ENCODE results near the gene ZNF836. TPM values are rescaled to one million over a fixed set of nuclear protein-coding genes. Genes with fewer than 3 reads are reported as not detected.

Gene ZNF836
- polyA plus RNA-seq, 1 donor from 2014 or later: 24.5 TPM

DNA sequence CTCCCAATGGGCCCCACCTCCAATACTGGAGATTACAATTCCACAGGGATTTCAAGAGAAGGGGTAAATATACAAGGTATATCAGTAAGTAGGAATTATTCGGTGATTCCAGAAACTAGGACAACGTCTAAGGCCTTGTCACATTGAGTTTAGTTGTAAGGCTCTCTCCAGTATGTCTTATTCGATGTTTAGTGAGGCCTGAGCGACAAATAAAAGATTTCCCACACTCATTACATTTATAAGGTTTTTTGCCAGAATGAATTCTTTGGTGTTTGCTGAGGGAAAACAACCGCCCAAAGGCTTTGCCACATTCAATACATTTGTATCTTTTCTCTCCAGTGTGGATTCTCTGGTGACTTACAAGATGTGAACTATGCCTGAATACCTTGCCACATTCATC lies 56.7 kb downstream of the ZNF836 start:
- TF ChIP-seq, protein P1, sequence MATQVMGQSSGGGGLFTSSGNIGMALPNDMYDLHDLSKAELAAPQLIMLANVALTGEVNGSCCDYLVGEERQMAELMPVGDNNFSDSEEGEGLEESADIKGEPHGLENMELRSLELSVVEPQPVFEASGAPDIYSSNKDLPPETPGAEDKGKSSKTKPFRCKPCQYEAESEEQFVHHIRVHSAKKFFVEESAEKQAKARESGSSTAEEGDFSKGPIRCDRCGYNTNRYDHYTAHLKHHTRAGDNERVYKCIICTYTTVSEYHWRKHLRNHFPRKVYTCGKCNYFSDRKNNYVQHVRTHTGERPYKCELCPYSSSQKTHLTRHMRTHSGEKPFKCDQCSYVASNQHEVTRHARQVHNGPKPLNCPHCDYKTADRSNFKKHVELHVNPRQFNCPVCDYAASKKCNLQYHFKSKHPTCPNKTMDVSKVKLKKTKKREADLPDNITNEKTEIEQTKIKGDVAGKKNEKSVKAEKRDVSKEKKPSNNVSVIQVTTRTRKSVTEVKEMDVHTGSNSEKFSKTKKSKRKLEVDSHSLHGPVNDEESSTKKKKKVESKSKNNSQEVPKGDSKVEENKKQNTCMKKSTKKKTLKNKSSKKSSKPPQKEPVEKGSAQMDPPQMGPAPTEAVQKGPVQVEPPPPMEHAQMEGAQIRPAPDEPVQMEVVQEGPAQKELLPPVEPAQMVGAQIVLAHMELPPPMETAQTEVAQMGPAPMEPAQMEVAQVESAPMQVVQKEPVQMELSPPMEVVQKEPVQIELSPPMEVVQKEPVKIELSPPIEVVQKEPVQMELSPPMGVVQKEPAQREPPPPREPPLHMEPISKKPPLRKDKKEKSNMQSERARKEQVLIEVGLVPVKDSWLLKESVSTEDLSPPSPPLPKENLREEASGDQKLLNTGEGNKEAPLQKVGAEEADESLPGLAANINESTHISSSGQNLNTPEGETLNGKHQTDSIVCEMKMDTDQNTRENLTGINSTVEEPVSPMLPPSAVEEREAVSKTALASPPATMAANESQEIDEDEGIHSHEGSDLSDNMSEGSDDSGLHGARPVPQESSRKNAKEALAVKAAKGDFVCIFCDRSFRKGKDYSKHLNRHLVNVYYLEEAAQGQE (IDR thresholded peaks at IDR 0.05; ENCODE audit: borderline replicate concordance): no peak
- TF ChIP-seq POLR2AphosphoS5 (IDR thresholded peaks at IDR 0.05) (no peak), TAF1 (IDR thresholded peaks at IDR 0.05; ENCODE audit: low read depth) (no peak), MXI1 (conservative IDR thresholded peaks at IDR 0.05; ENCODE audit: poor library complexity, severe bottlenecking) (no peak), EP300 (conservative IDR thresholded peaks at IDR 0.05; ENCODE audit: poor library complexity, severe bottlenecking) (no peak), SMC3 (conservative IDR thresholded peaks at IDR 0.05; ENCODE audit: poor library complexity) (no peak), RAD21 (conservative IDR thresholded peaks at IDR 0.05) (no peak), EZH2 (IDR thresholded peaks at IDR 0.05; ENCODE audit: borderline replicate concordance, insufficient read depth, low read length, poor library complexity, severe bottlenecking) (no peak)
- TF ChIP-seq, protein P2, sequence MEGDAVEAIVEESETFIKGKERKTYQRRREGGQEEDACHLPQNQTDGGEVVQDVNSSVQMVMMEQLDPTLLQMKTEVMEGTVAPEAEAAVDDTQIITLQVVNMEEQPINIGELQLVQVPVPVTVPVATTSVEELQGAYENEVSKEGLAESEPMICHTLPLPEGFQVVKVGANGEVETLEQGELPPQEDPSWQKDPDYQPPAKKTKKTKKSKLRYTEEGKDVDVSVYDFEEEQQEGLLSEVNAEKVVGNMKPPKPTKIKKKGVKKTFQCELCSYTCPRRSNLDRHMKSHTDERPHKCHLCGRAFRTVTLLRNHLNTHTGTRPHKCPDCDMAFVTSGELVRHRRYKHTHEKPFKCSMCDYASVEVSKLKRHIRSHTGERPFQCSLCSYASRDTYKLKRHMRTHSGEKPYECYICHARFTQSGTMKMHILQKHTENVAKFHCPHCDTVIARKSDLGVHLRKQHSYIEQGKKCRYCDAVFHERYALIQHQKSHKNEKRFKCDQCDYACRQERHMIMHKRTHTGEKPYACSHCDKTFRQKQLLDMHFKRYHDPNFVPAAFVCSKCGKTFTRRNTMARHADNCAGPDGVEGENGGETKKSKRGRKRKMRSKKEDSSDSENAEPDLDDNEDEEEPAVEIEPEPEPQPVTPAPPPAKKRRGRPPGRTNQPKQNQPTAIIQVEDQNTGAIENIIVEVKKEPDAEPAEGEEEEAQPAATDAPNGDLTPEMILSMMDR (IDR thresholded peaks at IDR 0.05; ENCODE audit: poor library complexity, severe bottlenecking): no peak
- Histone ChIP-seq H3K9ac (ENCODE audit: low read length) (no peak overlapping the region), H3K9me3 (ENCODE audit: low read length) (peaks cover 67% of the 10 kb centered on the region), H4K20me1 (ENCODE audit: insufficient read depth) (no peaks in the 10 kb centered on the region), H3K9me2 (ENCODE audit: insufficient read depth, low read length) (no peaks in the 10 kb centered on the region), H3K4me3 (ENCODE audit: low read length) (no peak overlapping the region), H3K79me2 (replicated peaks; ENCODE audit: insufficient read depth, low read length) (no peaks in the 10 kb centered on the region), H3F3A (ENCODE audit: insufficient read depth, low read length, poor library complexity, severe bottlenecking) (no peaks in the 10 kb centered on the region), H2AFZ (ENCODE audit: low read depth, low read length) (no peak overlapping the region), H3K4me2 (ENCODE audit: low read length) (no peak overlapping the region), H3K27me3 (ENCODE audit: insufficient read depth, low read depth, low read length) (no peaks in the 10 kb centered on the region), H3K36me3 (ENCODE audit: insufficient read depth, low read length) (peaks cover 67% of the 10 kb centered on the region), H3K27ac (ENCODE audit: low read length) (no peak overlapping the region)

DNA sequence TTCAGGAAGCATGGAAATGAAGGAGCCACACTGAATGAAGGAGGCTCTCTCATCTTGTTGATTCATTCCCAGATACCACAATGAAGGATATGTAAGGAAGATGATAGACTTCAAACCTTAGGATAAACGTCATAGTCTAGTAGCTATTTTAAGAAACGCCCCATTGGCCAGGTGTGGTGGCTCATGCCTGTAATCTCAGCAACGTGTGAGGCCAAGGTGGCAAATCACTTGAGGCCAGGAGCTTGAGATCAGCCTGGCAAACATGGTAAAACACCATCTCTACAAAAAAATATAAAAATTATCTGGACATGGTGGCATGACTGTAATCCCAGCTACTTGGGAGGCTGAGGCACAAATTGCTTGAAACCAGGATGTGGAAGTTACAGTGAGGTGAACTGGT lies 58.8 kb downstream of the ZNF836 start:
- H3K4me2 ChIP-seq (ENCODE audit: low read length): no peak overlapping the region
- TF ChIP-seq SMC3 (conservative IDR thresholded peaks at IDR 0.05; ENCODE audit: poor library complexity): no peak
- no peak for TF ChIP-seq POLR2AphosphoS5 (IDR thresholded peaks at IDR 0.05)
- TF ChIP-seq TAF1 (IDR thresholded peaks at IDR 0.05; ENCODE audit: low read depth): no peak
- TF ChIP-seq RAD21 (conservative IDR thresholded peaks at IDR 0.05): no peak
- TF ChIP-seq, protein P2 (IDR thresholded peaks at IDR 0.05; ENCODE audit: poor library complexity, severe bottlenecking): no peak
- TF ChIP-seq, protein P1 (IDR thresholded peaks at IDR 0.05; ENCODE audit: borderline replicate concordance): no peak
- TF ChIP-seq MXI1 (conservative IDR thresholded peaks at IDR 0.05; ENCODE audit: poor library complexity, severe bottlenecking): no peak
- TF ChIP-seq EP300 (conservative IDR thresholded peaks at IDR 0.05; ENCODE audit: poor library complexity, severe bottlenecking): no peak
- no peaks in the 10 kb centered on the region for H4K20me1 ChIP-seq (ENCODE audit: insufficient read depth)
- no peaks in the 10 kb centered on the region for H3K79me2 ChIP-seq (replicated peaks; ENCODE audit: insufficient read depth, low read length)
- no peaks in the 10 kb centered on the region for H3K27me3 ChIP-seq (ENCODE audit: insufficient read depth, low read depth, low read length)
- H3K9me2 ChIP-seq (ENCODE audit: insufficient read depth, low read length): no peaks in the 10 kb centered on the region
- H3K4me3 ChIP-seq (ENCODE audit: low read length): no peak overlapping the region
- H3K9me3 ChIP-seq (ENCODE audit: low read length): peaks cover 47% of the 10 kb centered on the region
- peaks cover 50% of the 10 kb centered on the region for H3K36me3 ChIP-seq (ENCODE audit: insufficient read depth, low read length)
- H3K9ac ChIP-seq (ENCODE audit: low read length): no peak overlapping the region
- no peak overlapping the region for H2AFZ ChIP-seq (ENCODE audit: low read depth, low read length)
- H3K27ac ChIP-seq (ENCODE audit: low read length): no peak overlapping the region
- no peaks in the 10 kb centered on the region for H3F3A ChIP-seq (ENCODE audit: insufficient read depth, low read length, poor library complexity, severe bottlenecking)
